COLO829 (cell line): ENCODE data around the gene OGA.

Experiments used
- DNase-seq: peaks from one replicate; pipeline ENCODE4 v3.0.0; 2012; ENCODE audit warnings: low spot score

The OGA gene

DNA sequence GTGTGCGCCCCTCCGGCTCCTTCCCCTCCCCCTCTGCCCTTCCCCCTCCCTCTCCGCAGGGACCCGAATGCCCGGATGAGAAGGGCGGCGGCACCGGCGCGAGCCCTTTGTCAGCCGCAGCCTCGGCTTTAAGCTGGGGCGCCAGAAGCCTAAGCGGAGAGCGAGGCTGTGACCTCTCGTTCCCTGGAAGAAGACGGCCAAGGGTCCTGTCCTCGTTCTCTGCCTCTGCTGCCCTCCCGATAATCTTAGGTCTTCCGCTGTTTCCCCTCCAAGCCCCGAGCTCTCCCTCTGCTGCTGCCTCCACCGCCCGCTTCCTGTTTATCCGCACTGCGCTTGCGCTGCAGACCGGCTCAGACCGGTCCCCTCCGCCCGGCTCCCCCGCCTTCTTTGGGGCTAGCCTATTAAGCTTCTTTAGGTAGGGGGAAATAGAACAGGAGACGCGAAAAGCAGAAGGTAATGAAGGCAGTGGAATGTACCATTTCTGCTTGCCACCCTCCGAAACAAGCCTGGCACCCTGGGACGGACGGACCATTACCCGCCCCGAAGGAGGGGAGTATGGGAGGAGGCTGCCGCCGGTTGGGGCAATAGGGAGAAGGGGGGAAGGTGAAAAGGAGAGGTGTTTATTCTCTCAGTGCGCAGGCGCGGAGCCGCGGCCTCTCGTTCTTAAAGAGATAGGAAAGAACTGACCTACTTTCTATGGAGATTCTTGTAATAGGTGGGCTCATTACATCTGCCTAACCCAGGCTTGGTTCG, at the start of gene OGA:
Gene OGA, minus strand, starts transcription at position 326 of the 753 bp plus-strand sequence. CDS start 422 bp downstream, outside the sequence.
- DNase-seq: peak; percentile 94

GRCh38 chr10:101867931-101868330, 49.7 kb upstream of the OGA start:
- DNase-seq: no peak

DNA sequence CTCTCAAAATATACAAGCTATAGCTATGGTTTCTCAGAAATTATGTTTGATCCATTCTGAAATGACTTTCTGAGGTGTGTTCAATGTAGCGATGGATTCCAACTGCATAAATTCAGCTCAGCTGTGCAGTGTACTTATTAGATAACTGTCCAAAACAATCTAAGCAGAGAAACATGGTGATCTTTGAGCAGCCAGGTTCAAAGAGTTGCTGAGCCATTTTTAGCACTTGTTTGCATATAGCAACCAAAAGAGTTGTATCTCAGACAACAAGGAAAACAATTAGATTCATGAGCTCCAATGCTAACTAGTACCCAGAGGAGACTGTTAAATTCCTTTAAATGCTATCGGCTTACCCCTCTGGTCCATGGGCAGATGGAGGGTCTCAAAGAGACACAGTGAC, 41.3 kb upstream of the OGA start:
- DNase-seq: no peak

DNA sequence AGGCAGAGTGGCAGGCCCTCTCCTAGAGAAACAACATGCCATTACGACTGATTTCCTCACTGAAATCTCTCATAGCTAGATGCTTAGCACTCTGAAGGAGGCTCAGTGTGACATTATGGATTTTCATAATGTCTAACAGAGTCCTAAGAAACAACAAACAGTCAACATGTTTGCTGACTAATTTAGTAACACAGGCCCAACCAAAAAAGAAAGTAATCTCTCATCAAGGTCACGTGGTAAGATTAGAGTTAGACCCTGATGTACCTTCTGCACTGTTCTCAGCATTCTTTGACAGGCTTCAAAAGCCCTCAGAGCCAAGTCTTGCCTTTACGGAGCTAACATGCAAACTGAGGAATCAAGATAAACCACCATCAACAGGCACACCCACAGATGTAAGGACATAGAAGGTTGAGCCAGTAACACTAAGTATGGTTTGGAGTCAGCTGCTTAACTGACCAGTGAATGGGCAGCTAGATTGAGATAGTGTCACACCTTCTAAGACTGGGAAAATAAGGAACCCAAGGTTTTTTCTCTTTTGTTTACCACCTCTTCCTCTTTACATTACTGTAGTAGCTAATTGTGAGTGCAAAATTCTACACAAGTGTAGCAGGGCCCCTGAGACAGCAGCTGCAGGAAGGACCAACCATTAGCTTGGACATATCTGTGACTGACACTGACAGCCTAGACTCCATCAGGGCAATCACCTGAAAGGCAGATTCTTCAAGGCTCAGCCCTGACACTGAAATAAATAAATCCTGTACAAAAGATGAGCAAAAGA, 40.7 kb upstream of the OGA start:
- no peak for DNase-seq

- DNase-seq: no peak
These were observed 39.7 kb upstream of the OGA start for GRCh38 chr10:101857802-101858476.

DNA sequence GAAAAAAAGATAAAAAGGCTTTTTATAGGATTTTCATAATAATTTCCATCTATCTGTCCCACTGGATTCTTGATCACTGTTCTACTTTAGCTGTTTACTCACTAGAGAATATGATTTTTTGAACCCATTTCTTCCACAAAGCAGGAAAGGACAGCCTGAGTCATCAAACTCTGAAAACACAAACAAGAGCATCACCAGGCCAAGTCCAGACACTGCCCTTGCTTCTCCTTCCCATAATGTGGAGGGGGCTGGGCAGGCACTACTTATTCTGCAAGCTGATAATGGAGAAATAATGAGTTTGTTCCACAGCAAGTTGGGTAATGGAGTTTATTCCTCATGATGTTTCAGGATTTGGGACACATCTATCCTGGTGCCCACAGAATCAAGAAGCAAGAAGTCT, 38.4 kb upstream of the OGA start:
- no peak for DNase-seq

GRCh38 chr10:101851411-101852116, 33.3 kb upstream of the OGA start:
- no peak for DNase-seq

DNA sequence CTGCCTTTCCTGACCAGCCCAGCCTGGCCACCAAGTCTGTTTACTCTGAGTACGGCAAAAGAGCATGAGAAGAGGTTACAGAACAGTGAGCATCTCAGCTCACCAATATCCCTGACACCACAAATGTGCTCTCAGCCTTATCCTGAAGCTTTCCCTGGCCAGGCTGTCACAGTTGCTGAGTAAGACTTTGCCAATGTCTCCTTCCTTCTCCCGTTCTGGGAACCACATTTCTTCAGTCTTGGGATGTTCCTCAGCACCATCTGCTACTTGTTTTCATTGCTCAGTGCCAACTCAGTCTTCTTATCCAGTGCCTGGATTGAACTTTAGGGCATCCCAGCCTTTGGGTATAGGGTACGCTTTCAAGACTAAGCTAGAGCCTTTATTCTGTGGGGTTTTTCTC, 32.5 kb upstream of the OGA start:
- DNase-seq: no peak

- DNase-seq: no peak
These were observed 30.7 kb upstream of the OGA start for GRCh38 chr10:101848894-101849351.

DNA sequence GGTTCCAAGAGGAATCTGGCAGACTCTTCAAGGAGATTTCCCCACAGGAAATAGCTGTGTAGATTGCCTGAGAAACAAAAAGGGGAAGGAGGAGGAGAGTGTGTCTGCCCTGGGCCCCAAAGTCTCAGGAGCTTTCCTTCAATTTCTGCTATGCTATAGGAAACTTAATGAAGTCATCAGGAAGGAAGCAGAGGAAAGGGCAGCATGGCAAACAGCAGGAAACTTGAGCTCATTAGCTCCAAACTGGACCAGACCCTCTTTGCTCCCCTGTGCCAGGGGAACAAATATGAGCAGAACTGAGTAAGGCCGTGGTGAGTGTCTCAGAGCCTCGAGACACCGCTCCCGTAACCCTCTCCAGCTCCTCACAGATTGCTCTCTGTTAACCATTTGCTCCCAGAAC, 30.2 kb upstream of the OGA start:
- no peak for DNase-seq

DNA sequence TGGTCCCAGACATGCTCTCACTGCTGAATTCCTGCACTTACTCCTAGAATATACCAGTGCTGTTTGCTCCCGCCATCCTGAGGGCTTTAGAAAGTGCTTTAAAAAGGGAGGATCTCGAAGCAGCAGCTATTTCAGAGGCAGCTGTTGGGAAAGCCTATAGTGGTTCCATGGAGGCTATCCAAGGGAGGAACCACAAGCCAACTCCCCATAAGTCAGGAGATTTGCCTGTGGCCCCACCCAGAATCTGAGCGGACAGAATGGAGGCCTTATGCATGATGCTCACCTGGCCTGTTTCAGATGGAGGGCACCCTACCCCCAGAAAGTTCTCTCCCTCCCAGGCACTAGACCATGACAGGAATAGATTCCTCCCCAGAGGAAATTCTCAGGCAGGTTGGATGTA, 27.6 kb upstream of the OGA start:
- DNase-seq: no peak

GRCh38 chr10:101843032-101844021, 25.1 kb upstream of the OGA start, which contains the start of gene KCNIP2:
TSS of gene KCNIP2 (minus strand) at chr10:101843800. CDS start at chr10:101843568, 232 bp downstream.
- DNase-seq: no peak

- DNase-seq: no peak
These were observed 23.6 kb upstream of the OGA start for GRCh38 chr10:101841826-101842225.

- DNase-seq: peak; percentile 58
These were observed 22.7 kb upstream of the OGA start for GRCh38 chr10:101840741-101841453.

- peak; percentile 70 for DNase-seq
These were observed 21.9 kb upstream of the OGA start for GRCh38 chr10:101840102-101840684.

GRCh38 chr10:101839416-101840063, 21.3 kb upstream of the OGA start:
- peak; percentile 48 for DNase-seq

GRCh38 chr10:101839002-101839401, 20.8 kb upstream of the OGA start:
- no peak for DNase-seq

- no peak for DNase-seq
These were observed 20.2 kb upstream of the OGA start for GRCh38 chr10:101838416-101838970.

- DNase-seq: no peak
These were observed 19.5 kb upstream of the OGA start for GRCh38 chr10:101837748-101838147.
